Measurements from ENCODE around the gene GNG10. TPM values are rescaled to one million over a fixed set of nuclear protein-coding genes. Genes with fewer than 3 reads are reported as not detected.

Gene GNG10
- total and polyA plus RNA-seq, 4 experiments from 2014 or later = 9.8 to 37.5 (median 20.2) TPM

DNA sequence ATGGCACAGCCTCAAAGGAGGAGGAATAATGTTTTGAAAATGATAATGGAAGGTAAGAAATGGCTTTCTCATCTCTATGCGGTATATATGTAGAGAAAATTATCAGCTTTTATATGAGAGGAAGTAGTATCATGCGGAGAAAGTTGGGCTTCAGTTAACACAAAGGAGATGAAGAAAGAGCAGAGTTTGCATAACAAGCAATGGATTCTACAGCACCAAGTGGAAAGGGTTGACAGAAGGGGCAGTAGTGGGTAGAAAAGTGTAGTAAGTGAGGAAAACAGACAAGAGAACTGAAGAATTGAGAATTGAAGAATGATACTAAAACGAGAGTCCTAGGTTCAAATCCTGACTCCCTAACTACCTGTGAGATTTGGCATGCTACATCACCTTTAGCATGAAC is 51.0 kb downstream of the GNG10 start:
- intact Hi-C loops (cut with micrococcal nuclease) = no loop called here

DNA sequence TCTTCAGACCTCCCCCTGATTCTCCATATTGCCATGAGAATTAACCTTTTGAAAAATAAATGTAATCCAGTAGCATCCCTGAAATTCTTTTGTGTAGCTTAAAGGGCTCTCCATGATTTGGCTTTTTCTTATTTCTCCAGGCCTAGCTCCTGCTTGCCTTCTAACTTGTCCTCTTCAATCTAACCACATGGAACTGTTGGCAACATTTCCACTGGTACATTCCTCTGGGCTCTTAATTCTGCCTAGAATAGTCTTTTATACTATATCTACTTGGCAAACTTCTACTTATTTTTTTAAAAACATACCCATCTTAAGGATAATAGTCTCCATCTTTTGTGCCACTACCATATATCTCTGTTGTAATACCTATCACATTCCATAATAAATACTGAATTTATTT is 54.1 kb downstream of the GNG10 start:
- Mint-ChIP-seq H3K9me3 (no peaks in the 10 kb centered on the region), H3K27ac (peak overlapping the region in 1 of 7 donors; percentile 58), H3K4me1 (no peaks in the 10 kb centered on the region), H3K36me3 (no peaks in the 10 kb centered on the region), H3K4me3 (no peak overlapping the region), H3K27me3 (no peaks in the 10 kb centered on the region)
- Histone ChIP-seq H3K36me3 (ENCODE audit: insufficient read depth, low read length) (no peaks in the 10 kb centered on the region), H3K4me1 (ENCODE audit: insufficient read depth, low read length) (no peaks in the 10 kb centered on the region), H3K9me3 (ENCODE audit: control insufficient read depth in 1 of 2, low read length in 2 of 2) (no peaks in the 10 kb centered on the region), H3K27me3 (ENCODE audit: insufficient read depth, low read length) (no peaks in the 10 kb centered on the region), H3K4me3 (ENCODE audit: low read length in 2 of 2) (no peak overlapping the region), H3K27ac (ENCODE audit: low read depth, low read length) (no peak overlapping the region)
- intact Hi-C loops (cut with micrococcal nuclease) = no loop called here
- ChIA-PET CTCF (ENCODE audit: partially characterized antibody) (no interaction called here), POLR2A (ENCODE audit: partially characterized antibody) (no interaction called here)
- DNase-seq = no peak

More for the DNA sequence above, 51.0 kb downstream of the GNG10 start:
- ChIA-PET CTCF (ENCODE audit: partially characterized antibody) (interaction anchor here (1.2 kb wide), 1 partner anchor 9 kb away, joined by 3 read pairs; no protein-coding TSS in a partner anchor), POLR2A (ENCODE audit: partially characterized antibody) (no interaction called here)
- Histone ChIP-seq H3K4me1 (ENCODE audit: insufficient read depth, low read length) (no peaks in the 10 kb centered on the region), H3K27ac (ENCODE audit: low read depth, low read length) (no peak overlapping the region), H3K9me3 (ENCODE audit: control insufficient read depth in 1 of 2, low read length in 2 of 2) (no peaks in the 10 kb centered on the region), H3K4me3 (ENCODE audit: low read length in 2 of 2) (no peak overlapping the region), H3K36me3 (ENCODE audit: insufficient read depth, low read length) (no peaks in the 10 kb centered on the region), H3K27me3 (ENCODE audit: insufficient read depth, low read length) (no peaks in the 10 kb centered on the region)
- no peak overlapping the region for H3K27ac Mint-ChIP-seq
- DNase-seq = no peak
- no peaks in the 10 kb centered on the region for H3K9me3 Mint-ChIP-seq
- no peaks in the 10 kb centered on the region for H3K36me3 Mint-ChIP-seq
- H3K4me3 Mint-ChIP-seq = no peak overlapping the region
- H3K27me3 Mint-ChIP-seq = no peaks in the 10 kb centered on the region
- H3K4me1 Mint-ChIP-seq = no peaks in the 10 kb centered on the region

DNA sequence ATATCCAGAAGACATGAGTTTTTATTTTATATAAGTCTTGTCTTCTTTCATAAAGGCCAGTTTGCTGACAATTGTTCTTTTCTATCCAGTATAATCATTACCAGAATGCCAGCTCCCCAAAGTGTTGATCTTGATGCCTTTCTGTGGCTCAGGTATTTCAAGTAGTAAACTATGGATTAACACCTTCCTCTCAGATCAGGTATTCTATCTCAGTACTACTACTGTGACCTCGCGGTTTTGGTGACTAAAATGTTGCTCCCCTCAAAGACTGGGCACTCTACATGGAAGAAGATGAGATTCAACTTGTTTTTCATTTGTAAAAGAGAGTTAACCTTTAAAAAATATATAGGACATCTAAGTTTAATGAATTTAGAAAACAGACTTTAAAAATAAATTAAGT is 58.1 kb downstream of the GNG10 start:
- Mint-ChIP-seq H3K27me3 (no peaks in the 10 kb centered on the region), H3K9me3 (no peaks in the 10 kb centered on the region), H3K36me3 (no peaks in the 10 kb centered on the region), H3K4me1 (no peaks in the 10 kb centered on the region), H3K27ac (no peak overlapping the region), H3K4me3 (no peak overlapping the region)
- Histone ChIP-seq H3K27me3 (ENCODE audit: insufficient read depth, low read length) (no peaks in the 10 kb centered on the region), H3K36me3 (ENCODE audit: insufficient read depth, low read length) (no peaks in the 10 kb centered on the region), H3K4me1 (ENCODE audit: insufficient read depth, low read length) (no peaks in the 10 kb centered on the region), H3K9me3 (ENCODE audit: control insufficient read depth in 1 of 2, low read length in 2 of 2) (no peaks in the 10 kb centered on the region), H3K27ac (ENCODE audit: low read depth, low read length) (no peak overlapping the region), H3K4me3 (ENCODE audit: low read length in 2 of 2) (no peak overlapping the region)
- DNase-seq = no peak
- ChIA-PET CTCF (ENCODE audit: partially characterized antibody) (no interaction called here), POLR2A (ENCODE audit: partially characterized antibody) (no interaction called here)
- intact Hi-C loops (cut with micrococcal nuclease) = no loop called here

Other genes starting within 250 kb of the GNG10 start
- 10 to 100 TPM; 77.6 to 80.3 TPM for gene ECPAS, start 177.2 kb upstream of the GNG10 start, total RNA-seq
- 10 to 100 TPM in 1 of 2 donors, 1 to 10 TPM in 1; 9.6 to 19.7 TPM for gene ECPAS, start 177.2 kb upstream of the GNG10 start, polyA plus RNA-seq
- 10 to 100 TPM; 17.6 to 22.9 TPM for gene ZNF483, start 136.4 kb upstream of the GNG10 start, total RNA-seq
- gene ZNF483, start 136.4 kb upstream of the GNG10 start, polyA plus RNA-seq = 1 to 10 TPM; 4.9 to 7.9 TPM
- gene PTGR1, start 62.0 kb upstream of the GNG10 start, total RNA-seq = under 1 TPM; 0.36 to 0.55 TPM
- under 1 TPM in 1 of 2 donors, not detected in 1; 0.47 TPM for gene PTGR1, start 62.0 kb upstream of the GNG10 start, polyA plus RNA-seq
- 1 to 10 TPM; 5.1 to 5.6 TPM for gene DNAJC25, start 30.3 kb upstream of the GNG10 start, total RNA-seq
- 1 to 10 TPM; 1.9 to 2.6 TPM for gene DNAJC25, start 30.3 kb upstream of the GNG10 start, polyA plus RNA-seq
- gene SHOC1, start 133.3 kb downstream of the GNG10 start, total RNA-seq = not detected
- under 1 TPM in 1 of 2 donors, not detected in 1; 0.13 TPM for gene SHOC1, start 133.3 kb downstream of the GNG10 start, polyA plus RNA-seq
- 10 to 100 TPM; 26.3 to 29.7 TPM for gene UGCG, start 235.2 kb downstream of the GNG10 start, total RNA-seq
- 10 to 100 TPM; 13.0 to 14.7 TPM for gene UGCG, start 235.2 kb downstream of the GNG10 start, polyA plus RNA-seq

Data from CD4-positive, alpha-beta memory T cell (primary cell).